ENCODE measurements around the gene ZNF292.
"Not testable (repeated sequence)": the region's sequence is repeated elsewhere in the genome, so short reads cannot be mapped to it uniquely, and the experiment has no call there.

Gene ZNF292

GRCh38 chr6:87212596-87212995 is 57.2 kb downstream of the ZNF292 start:
- DNase-seq (ENCODE audit: low read depth, low spot score) = no peak

GRCh38 chr6:87213364-87213763 is 58.0 kb downstream of the ZNF292 start:
- DNase-seq (ENCODE audit: low read depth, low spot score) = no peak

- no peak for DNase-seq (ENCODE audit: low read depth, low spot score)
Measured at GRCh38 chr6:87214831-87215230, 59.5 kb downstream of the ZNF292 start.

- no peak for DNase-seq (ENCODE audit: low read depth, low spot score)
Measured at GRCh38 chr6:87220997-87221396, 65.6 kb downstream of the ZNF292 start.

GRCh38 chr6:87222676-87223075 is 67.3 kb downstream of the ZNF292 start:
- no peak for DNase-seq (ENCODE audit: low read depth, low spot score)

- DNase-seq (ENCODE audit: low read depth, low spot score) = no peak
Measured at GRCh38 chr6:87224971-87225370, 69.6 kb downstream of the ZNF292 start.

GRCh38 chr6:87225511-87225910 is 70.1 kb downstream of the ZNF292 start:
- no peak for DNase-seq (ENCODE audit: low read depth, low spot score)

- no peak for DNase-seq (ENCODE audit: low read depth, low spot score)
Measured at GRCh38 chr6:87225937-87226336, 70.6 kb downstream of the ZNF292 start.

- no peak for DNase-seq (ENCODE audit: low read depth, low spot score)
Measured at GRCh38 chr6:87230801-87231200, 75.4 kb downstream of the ZNF292 start.

- no peak for DNase-seq (ENCODE audit: low read depth, low spot score)
Measured at GRCh38 chr6:87237804-87238203, 82.4 kb downstream of the ZNF292 start.

GRCh38 chr6:87239098-87239635 is 83.8 kb downstream of the ZNF292 start:
- not testable (repeated sequence) for DNase-seq (ENCODE audit: low read depth, low spot score)

- DNase-seq (ENCODE audit: low read depth, low spot score) = no peak
Measured at GRCh38 chr6:87241304-87241703, 85.9 kb downstream of the ZNF292 start.

- DNase-seq (ENCODE audit: low read depth, low spot score) = no peak
Measured at GRCh38 chr6:87242311-87242710, 86.9 kb downstream of the ZNF292 start.

- DNase-seq (ENCODE audit: low read depth, low spot score) = no peak
Measured at GRCh38 chr6:87243812-87244211, 88.4 kb downstream of the ZNF292 start.

- no peak for DNase-seq (ENCODE audit: low read depth, low spot score)
Measured at GRCh38 chr6:87244380-87244779, 89.0 kb downstream of the ZNF292 start.

GRCh38 chr6:87250019-87250418 is 94.7 kb downstream of the ZNF292 start:
- no peak for DNase-seq (ENCODE audit: low read depth, low spot score)

- DNase-seq (ENCODE audit: low read depth, low spot score) = no peak
Measured at GRCh38 chr6:87251225-87251624, 95.9 kb downstream of the ZNF292 start.

GRCh38 chr6:87251725-87252124 is 96.4 kb downstream of the ZNF292 start:
- no peak for DNase-seq (ENCODE audit: low read depth, low spot score)

GRCh38 chr6:87257046-87257445 is 101.7 kb downstream of the ZNF292 start:
- DNase-seq (ENCODE audit: low read depth, low spot score) = no peak

- DNase-seq (ENCODE audit: low read depth, low spot score) = no peak
Measured at GRCh38 chr6:87257565-87257964, 102.2 kb downstream of the ZNF292 start.

- DNase-seq (ENCODE audit: low read depth, low spot score) = no peak
Measured at GRCh38 chr6:87257975-87258374, 102.6 kb downstream of the ZNF292 start.

GRCh38 chr6:87259791-87260190 is 104.4 kb downstream of the ZNF292 start:
- DNase-seq (ENCODE audit: low read depth, low spot score) = no peak

GRCh38 chr6:87261534-87261933 is 106.2 kb downstream of the ZNF292 start:
- DNase-seq (ENCODE audit: low read depth, low spot score) = no peak

- DNase-seq (ENCODE audit: low read depth, low spot score) = no peak
Measured at GRCh38 chr6:87264481-87264880, 109.1 kb downstream of the ZNF292 start.
